DMS 273 (cell line): Measurements from ENCODE around the gene ANXA7.
A peak's percentile ranks its signal among the peaks of the same experiment; 100 is the strongest.
"Not testable (repeated sequence)": the region's sequence is repeated elsewhere in the genome, so short reads cannot be mapped to it uniquely, and the experiment has no call there.

ENCODE experiments used
- DNase-seq: peaks from one replicate; lab custom pipeline; 2025; ENCODE audit not compliant: unreplicated experiment; lab: John Stamatoyannopoulos, UW

Gene ANXA7

DNA sequence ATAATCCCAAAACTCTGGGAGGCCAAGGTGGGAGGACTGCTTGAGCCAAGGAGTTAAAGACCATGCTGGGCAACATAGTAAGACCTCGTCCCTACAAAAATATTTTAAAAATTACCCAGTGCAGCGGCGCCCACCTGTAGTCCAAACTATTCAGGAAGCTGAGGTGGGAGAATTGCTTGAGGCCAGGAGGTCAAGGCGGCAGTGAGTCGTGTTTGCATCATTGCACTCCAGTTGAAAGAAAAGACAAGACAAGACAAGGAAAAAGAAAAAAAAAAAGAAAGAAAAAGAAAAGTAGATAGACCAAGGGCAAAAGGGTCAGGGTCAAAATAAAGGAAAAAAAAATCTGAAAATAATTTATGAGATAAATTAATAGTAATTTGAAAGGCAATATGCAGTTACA lies 5.8 kb downstream of the ANXA7 start:
- no peak for DNase-seq

GRCh38 chr10:73407495-73407894 lies 6.4 kb downstream of the ANXA7 start:
- DNase-seq, result no peak

- DNase-seq, result no peak
These were observed 7.0 kb downstream of the ANXA7 start for GRCh38 chr10:73406846-73407245.

DNA sequence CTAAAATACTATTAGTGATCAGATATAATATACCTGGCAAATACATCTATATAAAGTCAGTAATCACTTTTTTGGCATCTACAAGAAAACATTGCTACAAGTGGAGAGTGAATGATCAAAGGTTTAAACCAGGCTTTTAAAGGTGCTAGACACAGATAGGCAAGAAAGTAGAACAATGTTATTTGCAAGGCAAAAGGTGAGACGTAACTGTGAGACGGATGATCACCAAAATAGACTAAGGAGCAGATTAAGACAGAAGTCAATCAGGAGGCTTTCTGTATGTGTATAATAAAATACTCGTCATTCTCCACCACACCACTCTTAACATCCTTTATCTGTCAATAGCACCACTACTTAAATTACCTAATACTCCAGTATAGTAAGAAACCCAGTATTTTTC lies 8.3 kb downstream of the ANXA7 start:
- DNase-seq, result no peak

DNA sequence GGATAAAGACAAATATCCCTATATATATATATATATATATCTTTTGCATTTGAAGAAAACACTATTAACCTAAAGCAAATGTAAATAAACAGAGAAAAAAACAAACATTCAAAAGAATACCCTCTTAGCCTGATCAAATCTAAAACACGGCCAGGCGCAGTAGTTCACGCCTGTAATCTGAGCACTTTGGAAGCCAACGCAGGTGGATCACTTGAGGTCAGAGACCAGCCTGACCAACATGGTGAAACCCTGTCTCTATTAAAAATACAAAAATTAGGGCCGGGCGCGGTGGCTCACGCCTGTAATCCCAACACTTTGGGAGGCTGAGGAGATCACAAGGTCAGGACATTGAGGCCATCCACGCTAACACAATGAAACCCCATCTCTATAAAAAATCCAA lies 9.2 kb downstream of the ANXA7 start:
- no peak for DNase-seq

- no peak for DNase-seq
These were observed 12.2 kb downstream of the ANXA7 start for GRCh38 chr10:73401636-73402035.

DNA sequence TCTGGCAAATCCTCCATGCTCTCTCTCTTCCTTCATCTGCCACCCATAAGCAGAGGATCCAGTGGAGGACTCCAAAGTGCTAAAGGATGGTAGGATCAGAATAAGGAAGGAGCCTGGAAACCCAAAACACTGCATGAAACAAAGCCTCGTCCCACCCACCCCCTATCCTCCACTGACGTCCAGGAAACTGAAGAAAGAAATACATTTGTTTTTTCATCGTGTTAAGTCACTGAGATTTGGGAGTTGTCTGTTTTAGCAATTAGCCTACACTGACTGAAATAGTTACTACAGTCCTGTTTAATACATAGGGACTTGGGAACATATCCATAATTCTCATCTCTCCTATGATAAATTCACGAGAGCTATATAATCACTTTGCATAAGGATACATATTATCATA lies 14.8 kb downstream of the ANXA7 start:
- DNase-seq, result no peak

- DNase-seq, result peak; percentile 1
These were observed 15.8 kb downstream of the ANXA7 start for GRCh38 chr10:73398024-73398423.

GRCh38 chr10:73394325-73394724 lies 19.5 kb downstream of the ANXA7 start:
- DNase-seq, result not testable (repeated sequence)

DNA sequence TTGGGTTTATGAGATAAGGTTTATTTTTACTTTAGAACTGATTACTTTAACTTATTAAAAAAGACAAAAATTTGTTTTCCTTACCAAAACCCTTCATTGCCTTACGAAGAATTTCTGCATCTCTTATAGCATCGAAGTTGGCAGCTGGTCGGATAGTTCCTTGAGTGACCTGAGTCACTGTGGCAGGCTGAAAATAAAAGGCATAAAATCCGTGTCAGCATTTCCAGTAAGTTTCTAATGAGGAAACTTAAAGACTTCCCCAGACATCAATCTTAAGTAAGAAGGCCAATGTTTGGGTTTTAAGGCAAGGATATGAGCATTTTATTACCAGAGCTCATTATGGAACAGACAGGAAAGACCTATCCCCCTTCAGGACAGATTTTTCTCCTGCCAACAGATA lies 25.6 kb downstream of the ANXA7 start:
- no peak for DNase-seq

DNA sequence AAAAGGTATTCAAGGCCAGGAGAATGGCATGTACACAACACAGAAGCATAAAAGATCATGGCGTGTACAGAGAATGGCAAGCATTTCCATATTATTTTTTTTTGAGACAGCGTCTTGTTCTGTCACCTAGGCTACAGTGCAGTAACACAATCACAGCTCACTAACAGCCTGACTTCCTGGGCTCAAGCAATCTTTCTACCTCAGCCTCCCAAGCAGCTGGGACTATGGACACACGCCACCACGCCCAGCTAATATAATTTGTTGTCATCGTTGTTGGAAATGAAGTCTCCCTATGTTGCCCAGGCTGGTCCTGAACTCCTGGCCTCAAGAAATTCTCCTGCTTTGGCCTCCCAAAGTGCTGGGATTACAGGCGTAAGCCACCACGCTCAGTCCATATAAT lies 27.3 kb downstream of the ANXA7 start:
- DNase-seq, result no peak

GRCh38 chr10:73379064-73379748 lies 34.7 kb downstream of the ANXA7 start:
- no peak for DNase-seq

DNA sequence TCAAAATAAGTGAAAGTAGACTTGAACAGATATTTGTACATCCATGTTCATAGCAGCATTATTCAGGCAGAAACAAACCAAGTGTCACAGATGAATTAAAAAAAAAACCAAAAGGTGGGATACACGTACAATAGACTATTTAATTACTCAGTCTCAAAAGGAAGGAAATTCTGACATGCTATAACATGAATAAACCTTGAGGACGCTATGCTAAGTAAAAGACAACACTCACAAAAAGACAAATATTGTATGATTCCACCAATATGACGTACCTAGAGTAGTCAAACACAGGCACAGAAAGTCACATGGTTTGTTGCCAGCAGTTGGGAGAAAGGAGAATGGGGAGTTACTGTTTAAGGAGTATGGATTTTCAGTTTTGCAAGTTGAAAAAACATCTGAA lies 37.2 kb downstream of the ANXA7 start:
- no peak for DNase-seq

DNA sequence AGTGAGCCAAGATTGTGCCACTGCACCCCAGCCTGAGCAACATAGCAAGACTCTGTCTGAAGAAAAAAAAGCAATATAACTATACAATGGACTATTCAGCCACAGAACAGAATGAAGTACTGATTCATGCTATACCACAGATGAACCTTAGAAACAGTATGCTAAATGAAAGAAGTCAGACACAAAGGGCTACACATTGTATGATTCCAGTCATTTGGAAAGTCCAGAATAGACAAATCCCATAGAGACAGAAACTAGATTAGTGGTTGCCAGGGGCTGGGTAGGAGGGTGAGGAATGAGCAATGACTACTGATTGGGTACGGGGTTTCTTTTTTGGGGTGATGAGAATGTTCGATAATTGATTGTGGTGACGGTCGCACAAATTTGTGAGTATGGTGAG lies 45.6 kb downstream of the ANXA7 start:
- DNase-seq, result no peak

- no peak for DNase-seq
These were observed 47.2 kb downstream of the ANXA7 start for GRCh38 chr10:73366381-73367298.

GRCh38 chr10:73364964-73365363 lies 48.9 kb downstream of the ANXA7 start:
- no peak for DNase-seq

DNA sequence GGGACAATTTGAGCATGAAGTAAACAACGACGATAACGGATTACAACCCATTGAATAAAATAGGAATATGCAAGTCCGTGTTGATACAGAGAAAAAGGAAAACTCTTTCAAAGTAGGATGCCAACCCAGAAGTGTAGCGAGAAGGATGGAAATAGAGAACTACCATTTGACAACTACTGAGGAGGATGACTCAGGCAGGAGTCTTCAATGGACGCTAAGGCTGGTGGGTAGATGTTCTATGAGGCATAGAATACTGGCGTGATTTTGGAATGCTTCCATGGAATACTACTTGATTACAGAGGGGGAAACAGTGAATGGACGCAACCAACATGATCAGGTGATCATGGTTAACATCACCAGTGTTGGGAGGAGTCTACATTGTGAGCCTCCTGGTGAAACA lies 54.4 kb downstream of the ANXA7 start:
- DNase-seq, result no peak

- peak; percentile 97 for DNase-seq
These were observed 55.3 kb downstream of the ANXA7 start, which contains the start of gene CFAP70 for GRCh38 chr10:73358331-73359279. CFAP70 (minus strand) TSS chr10:73358864; CDS start chr10:73354796, 4,068 bp downstream.

DNA sequence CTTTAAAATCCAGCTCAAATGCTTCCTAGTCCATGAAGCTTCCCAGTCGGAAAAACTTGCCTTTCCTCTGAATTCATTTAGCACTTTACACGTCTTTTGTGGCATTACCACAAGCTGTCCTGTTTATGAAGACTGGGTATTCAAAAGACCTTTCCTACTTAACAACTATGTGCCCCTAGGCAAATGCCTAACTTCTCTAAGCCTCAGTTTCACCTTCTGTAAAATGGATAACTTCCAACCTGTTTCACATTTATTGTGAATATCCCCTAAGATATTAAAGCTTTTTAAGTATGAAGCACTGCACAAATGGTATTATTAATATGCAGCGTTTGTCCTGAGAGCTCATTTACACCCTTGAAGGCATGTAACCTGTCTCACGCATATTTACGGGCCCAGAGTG lies 56.0 kb downstream of the ANXA7 start:
- DNase-seq, result no peak

DNA sequence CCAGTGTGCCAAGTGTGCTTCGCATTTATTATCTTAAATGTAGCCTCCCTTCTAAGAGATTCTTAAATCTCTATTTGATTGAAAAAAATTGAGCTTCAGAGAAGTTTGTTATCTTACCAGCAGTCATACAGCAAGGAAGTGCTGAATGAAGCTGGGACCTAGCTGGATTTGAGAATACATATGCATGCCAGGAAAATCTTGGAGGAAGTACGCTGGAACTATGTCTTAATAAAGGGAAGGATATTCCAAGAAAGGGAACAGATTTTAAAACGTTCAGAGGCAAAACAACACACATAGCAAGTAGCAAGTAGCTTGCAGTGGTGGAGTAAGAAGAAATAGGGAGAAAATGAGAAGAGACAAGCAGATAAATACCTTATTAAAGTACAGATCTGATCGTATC lies 56.7 kb downstream of the ANXA7 start:
- DNase-seq, result no peak

DNA sequence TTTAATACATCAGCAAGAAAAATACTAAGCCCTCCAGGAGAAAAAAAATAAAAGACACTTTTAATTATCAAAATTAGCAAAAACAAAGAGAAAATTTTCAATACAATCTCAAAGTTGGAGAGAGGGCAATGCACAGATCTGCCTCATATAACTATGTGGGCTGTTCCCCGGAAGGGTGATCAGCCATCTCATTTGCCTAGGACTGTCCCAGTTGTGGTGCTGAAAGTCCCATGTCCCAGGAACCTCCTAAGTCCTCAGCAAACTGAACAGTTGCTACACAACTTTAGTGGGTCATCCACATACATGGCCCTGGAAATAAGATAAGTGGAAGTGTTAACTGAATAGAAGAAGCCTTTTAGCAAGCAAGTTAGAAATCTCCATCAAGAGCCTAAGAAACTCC lies 69.6 kb downstream of the ANXA7 start:
- no peak for DNase-seq
